SK-N-SH (cell line): ENCODE measurements around the gene SUFU. TPM values are rescaled to one million over a fixed set of nuclear protein-coding genes. Genes with fewer than 3 reads are reported as not detected.

Experiments used
- CTCF ChIA-PET: fragments of 300-600, 350-600 bp; formaldehyde crosslinking; extraction: SDS; loops from one replicate; lab custom pipeline; 2021; lab: Yijun Ruan, JAX
- POLR2A ChIA-PET: fragments of 350-600 bp; sonication (Branson Sonifier 250); formaldehyde crosslinking; extraction: SDS; loops from one replicate; lab custom pipeline; 2020; ENCODE audit warnings: antibody characterized with exemption, inconsistent platforms; lab: Yijun Ruan, JAX
- DNase-seq: peaks from one replicate; pipeline ENCODE4 v3.0.0; 2012
- H2AFZ ChIP-seq: fragments of 200-600 bp; sonication (generic); 2 replicates; pipeline ENCODE4 v1.8.1; 2016; ENCODE audit warnings: antibody characterized with exemption, mild to moderate bottlenecking, low read depth
- H3F3A ChIP-seq: fragments of 200-600 bp; sonication (generic); replicated peaks from 2 replicates; pipeline ENCODE3; 2016; ENCODE audit warnings: antibody characterized with exemption, mild to moderate bottlenecking; ENCODE audit not compliant: insufficient read depth
- H3K27ac ChIP-seq, 2 experiments: fragments of 200-500 bp in 1 of 2; fragments of 200-600 bp in 1 of 2; sonication (Bioruptor generic) in 1 of 2; sonication (generic), shearing (Covaris generic) in 1 of 2; 2 replicates each; pipeline versions ENCODE4 v1.5.1 to v1.6.1; 2014 to 2016; ENCODE audit warnings: low read depth in 2 of 2, inconsistent platforms in 1 of 2, low read length in 1 of 2, mild to moderate bottlenecking in 1 of 2, mixed read lengths in 1 of 2
- H3K27me3 ChIP-seq: fragments of 200-600 bp; sonication (generic), shearing (Covaris generic); 2 replicates; pipeline ENCODE4 v1.6.1; 2016; ENCODE audit warnings: mixed run types; ENCODE audit not compliant: insufficient read depth
- H3K36me3 ChIP-seq, 2 experiments: fragments of 200-500 bp in 1 of 2; fragments of 200-600 bp in 1 of 2; sonication (Bioruptor generic) in 1 of 2; sonication (generic) in 1 of 2; replicated peaks in 1 of 2; 2 replicates each; pipeline versions ENCODE3 to v1.5.1; 2014 to 2016; ENCODE audit warnings: low read length in 1 of 2, mild to moderate bottlenecking in 1 of 2; ENCODE audit not compliant: insufficient read depth in 2 of 2, control insufficient read depth in 1 of 2
- H3K4me1 ChIP-seq, 2 experiments: fragments of 200-500 bp in 1 of 2; fragments of 200-600 bp in 1 of 2; sonication (Bioruptor generic) in 1 of 2; sonication (generic), shearing (Covaris generic) in 1 of 2; 2 replicates each; pipeline versions ENCODE4 v1.5.1 to v1.6.1; 2014 to 2016; ENCODE audit warnings: low read depth in 1 of 2, low read length in 1 of 2, mixed run types in 1 of 2; ENCODE audit not compliant: insufficient read depth in 2 of 2, control insufficient read depth in 1 of 2
- H3K4me2 ChIP-seq: fragments of 200-600 bp; sonication (generic), shearing (Covaris generic); 2 replicates; pipeline ENCODE4 v1.6.1; 2017; ENCODE audit warnings: mixed run types
- H3K4me3 ChIP-seq, 2 experiments: fragments of 200-500 bp in 1 of 2; fragments of 200-600 bp in 1 of 2; sonication (Bioruptor generic) in 1 of 2; sonication (generic), shearing (Covaris generic) in 1 of 2; 2 replicates each; pipeline versions ENCODE4 v1.5.1 to v1.8.1; 2014 to 2016; ENCODE audit warnings: low read depth in 2 of 2, inconsistent platforms in 1 of 2, low read length in 1 of 2, mild to moderate bottlenecking in 1 of 2, mixed read lengths in 1 of 2, moderate library complexity in 1 of 2
- H3K79me2 ChIP-seq: fragments of 200-600 bp; sonication (generic); 2 replicates; pipeline ENCODE4 v1.8.1; 2017; ENCODE audit warnings: mild to moderate bottlenecking; ENCODE audit not compliant: insufficient read depth
- H3K9ac ChIP-seq: fragments of 200-600 bp; sonication (generic); 2 replicates; pipeline ENCODE4 v1.6.1; 2017; ENCODE audit warnings: mixed run types
- H3K9me2 ChIP-seq: fragments of 200-600 bp; sonication (generic); 2 replicates; pipeline ENCODE4 v1.6.1; 2017; ENCODE audit warnings: mixed run types
- H3K9me3 ChIP-seq: fragments of 200-600 bp; sonication (generic); 2 replicates; pipeline ENCODE4 v1.6.1; 2017; ENCODE audit warnings: mixed run types, mild to moderate bottlenecking, moderate library complexity
- H4K20me1 ChIP-seq: fragments of 200-600 bp; sonication (generic); 2 replicates; pipeline ENCODE4 v1.6.1; 2017; ENCODE audit warnings: mild to moderate bottlenecking, mixed run types; ENCODE audit not compliant: insufficient read depth
- CHD2 ChIP-seq: fragments of 150-350 bp; IDR thresholded peaks from 2 replicates; pipeline ENCODE4 v1.6.1; 2018; ENCODE audit warnings: low read length; ENCODE audit not compliant: partially characterized antibody
- ELF1 ChIP-seq: IDR thresholded peaks from 2 replicates; pipeline ENCODE4 v1.4.0; 2012
- EZH2phosphoT487 ChIP-seq: fragments of 200-600 bp; sonication (generic); IDR thresholded peaks from 2 replicates; pipeline ENCODE4 v1.6.1; 2017; ENCODE audit warnings: low read depth, mixed run types, mild to moderate bottlenecking, antibody characterized with exemption, moderate library complexity, borderline replicate concordance
- FOXJ3 ChIP-seq: sonication (generic); formaldehyde crosslinking; IDR thresholded peaks from 2 replicates; pipeline ENCODE4 v1.5.1; 2020; ENCODE audit warnings: mild to moderate bottlenecking, missing genetic modification reagents
- FOXM1 ChIP-seq: IDR thresholded peaks from 2 replicates; pipeline ENCODE4 v1.4.0; 2012; ENCODE audit warnings: low read depth, mild to moderate bottlenecking
- GABPA ChIP-seq: IDR thresholded peaks from 2 replicates; pipeline ENCODE4 v1.4.0; 2012; ENCODE audit warnings: low read depth, mild to moderate bottlenecking
- JUND ChIP-seq: IDR thresholded peaks from 2 replicates; pipeline ENCODE4 v1.4.0; 2012
- NFIC ChIP-seq: IDR thresholded peaks from 2 replicates; pipeline ENCODE4 v1.4.0; 2012; ENCODE audit warnings: borderline replicate concordance
- SIN3A ChIP-seq: IDR thresholded peaks from 2 replicates; pipeline ENCODE4 v1.6.1; 2012; ENCODE audit warnings: low read depth, mild to moderate bottlenecking, low read length, moderate library complexity, borderline replicate concordance
- SMC3 ChIP-seq: IDR thresholded peaks from 2 replicates; pipeline ENCODE4 v1.6.1; 2012; ENCODE audit warnings: low read depth, low read length, improper control_type of control experiment
- TAF1 ChIP-seq: IDR thresholded peaks from 2 replicates; pipeline ENCODE4 v1.6.1; 2012; ENCODE audit warnings: low read depth, mild to moderate bottlenecking, low read length, moderate library complexity, borderline replicate concordance
- TEAD4 ChIP-seq: IDR thresholded peaks from 2 replicates; pipeline ENCODE4 v1.4.0; 2012; ENCODE audit warnings: mild to moderate bottlenecking, borderline replicate concordance; ENCODE audit not compliant: insufficient read depth
- YY1 ChIP-seq: IDR thresholded peaks from 2 replicates; pipeline ENCODE4 v1.4.0; 2012; ENCODE audit warnings: low read depth, mild to moderate bottlenecking
- WGBS: methylation state at CpG from one replicate; pipeline ENCODE4 v1.1.6; 2017; ENCODE audit warnings: low lambda C conversion rate; 5-methylcytosine and 5-hydroxymethylcytosine counted together
- polyA plus RNA-seq, 3 experiments: library from polyadenylated mRNA; depleted of rRNA; stranded (reverse); fragments of >200 nt; gene quantifications; 2 replicates each; pipeline ENCODE4 v1.2.3, GENCODE V29; 2012
- TF ChIP-seq, protein P1 (sequence below): IDR thresholded peaks from 2 replicates; pipeline ENCODE4; 2012
- TF ChIP-seq, protein P2 (sequence below): IDR thresholded peaks from 2 replicates; pipeline ENCODE4 v1.6.1; 2012; ENCODE audit warnings: mild to moderate bottlenecking, low read depth, low read length, moderate library complexity
- TF ChIP-seq, protein P3 (sequence below): fragments of 200-600 bp; sonication (generic); IDR thresholded peaks from 2 replicates; pipeline ENCODE4 v1.6.1; 2017; ENCODE audit warnings: antibody characterized with exemption, mild to moderate bottlenecking, moderate library complexity

SUFU gene
- polyA plus RNA-seq, 1 of the 3 experiments (the other 2 are of a cell fraction): 5.7 TPM

DNA sequence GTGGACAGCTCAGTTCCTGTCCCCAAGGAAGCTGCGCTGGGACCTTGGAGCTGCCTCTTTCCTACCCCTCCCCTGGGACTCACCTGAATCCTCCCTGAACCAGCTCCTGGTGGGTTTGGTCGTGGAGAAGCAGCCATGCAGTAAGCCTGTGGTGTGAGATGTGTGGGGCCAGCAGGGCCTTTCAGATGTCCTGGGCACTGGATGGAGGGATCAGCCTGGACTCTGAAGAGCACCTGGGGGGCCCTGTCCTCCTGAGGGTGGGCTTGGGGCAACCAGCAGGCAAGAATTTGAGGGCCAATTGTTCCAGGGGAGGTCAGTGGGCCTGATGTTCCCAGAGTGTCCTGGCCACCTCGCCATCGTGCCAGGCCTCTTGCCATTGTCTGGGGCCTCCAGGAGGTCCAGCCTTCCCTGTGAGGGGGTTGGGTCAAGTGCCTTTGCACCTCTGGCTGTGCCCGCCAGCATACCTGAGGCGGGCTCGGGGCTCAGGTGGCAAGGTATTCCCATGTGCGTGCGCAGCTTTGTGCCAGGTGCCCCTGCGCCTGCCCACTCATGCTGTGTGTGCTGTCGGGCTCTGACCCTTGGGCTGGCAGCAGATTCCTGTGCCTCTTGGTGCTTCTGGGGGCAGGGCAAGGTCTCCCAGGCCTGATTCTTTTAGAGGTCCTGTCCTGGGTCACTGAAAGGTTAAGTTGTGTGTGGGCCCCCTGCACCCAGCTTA, 147.8 kb downstream of the SUFU start:
- H3K27ac ChIP-seq: peak overlapping the region in 1 of 2 experiments; percentile 1; a peak in 1 of 4 replicates
- DNase-seq: no peak
- no peaks in the 10 kb centered on the region for H3K27me3 ChIP-seq
- peaks cover 16 to 34% of the 10 kb centered on the region in 2 experiments for H3K36me3 ChIP-seq
- no peak overlapping the region for H3K4me2 ChIP-seq
- WGBS: 100% methylated on average over 1 of the region's 11 CpGs
- H3K4me1 ChIP-seq: peaks cover 28 to 49% of the 10 kb centered on the region in 2 experiments; a peak in 3 of 4 replicates
- peaks cover 6% of the 10 kb centered on the region for H3F3A ChIP-seq
- peaks cover 87% of the 10 kb centered on the region for H4K20me1 ChIP-seq
- no peak overlapping the region for H2AFZ ChIP-seq
- H3K9me3 ChIP-seq: no peaks in the 10 kb centered on the region
- TF ChIP-seq, protein P1, sequence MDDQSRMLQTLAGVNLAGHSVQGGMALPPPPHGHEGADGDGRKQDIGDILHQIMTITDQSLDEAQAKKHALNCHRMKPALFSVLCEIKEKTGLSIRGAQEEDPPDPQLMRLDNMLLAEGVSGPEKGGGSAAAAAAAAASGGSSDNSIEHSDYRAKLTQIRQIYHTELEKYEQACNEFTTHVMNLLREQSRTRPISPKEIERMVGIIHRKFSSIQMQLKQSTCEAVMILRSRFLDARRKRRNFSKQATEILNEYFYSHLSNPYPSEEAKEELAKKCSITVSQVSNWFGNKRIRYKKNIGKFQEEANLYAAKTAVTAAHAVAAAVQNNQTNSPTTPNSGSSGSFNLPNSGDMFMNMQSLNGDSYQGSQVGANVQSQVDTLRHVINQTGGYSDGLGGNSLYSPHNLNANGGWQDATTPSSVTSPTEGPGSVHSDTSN: no peak
- TF ChIP-seq SMC3: no peak
- no peak for TF ChIP-seq ELF1
- TF ChIP-seq TEAD4: no peak
- no peak for TF ChIP-seq JUND
- TF ChIP-seq CHD2: no peak
- TF ChIP-seq YY1: no peak
- TF ChIP-seq GABPA: no peak
- TF ChIP-seq, protein P2, sequence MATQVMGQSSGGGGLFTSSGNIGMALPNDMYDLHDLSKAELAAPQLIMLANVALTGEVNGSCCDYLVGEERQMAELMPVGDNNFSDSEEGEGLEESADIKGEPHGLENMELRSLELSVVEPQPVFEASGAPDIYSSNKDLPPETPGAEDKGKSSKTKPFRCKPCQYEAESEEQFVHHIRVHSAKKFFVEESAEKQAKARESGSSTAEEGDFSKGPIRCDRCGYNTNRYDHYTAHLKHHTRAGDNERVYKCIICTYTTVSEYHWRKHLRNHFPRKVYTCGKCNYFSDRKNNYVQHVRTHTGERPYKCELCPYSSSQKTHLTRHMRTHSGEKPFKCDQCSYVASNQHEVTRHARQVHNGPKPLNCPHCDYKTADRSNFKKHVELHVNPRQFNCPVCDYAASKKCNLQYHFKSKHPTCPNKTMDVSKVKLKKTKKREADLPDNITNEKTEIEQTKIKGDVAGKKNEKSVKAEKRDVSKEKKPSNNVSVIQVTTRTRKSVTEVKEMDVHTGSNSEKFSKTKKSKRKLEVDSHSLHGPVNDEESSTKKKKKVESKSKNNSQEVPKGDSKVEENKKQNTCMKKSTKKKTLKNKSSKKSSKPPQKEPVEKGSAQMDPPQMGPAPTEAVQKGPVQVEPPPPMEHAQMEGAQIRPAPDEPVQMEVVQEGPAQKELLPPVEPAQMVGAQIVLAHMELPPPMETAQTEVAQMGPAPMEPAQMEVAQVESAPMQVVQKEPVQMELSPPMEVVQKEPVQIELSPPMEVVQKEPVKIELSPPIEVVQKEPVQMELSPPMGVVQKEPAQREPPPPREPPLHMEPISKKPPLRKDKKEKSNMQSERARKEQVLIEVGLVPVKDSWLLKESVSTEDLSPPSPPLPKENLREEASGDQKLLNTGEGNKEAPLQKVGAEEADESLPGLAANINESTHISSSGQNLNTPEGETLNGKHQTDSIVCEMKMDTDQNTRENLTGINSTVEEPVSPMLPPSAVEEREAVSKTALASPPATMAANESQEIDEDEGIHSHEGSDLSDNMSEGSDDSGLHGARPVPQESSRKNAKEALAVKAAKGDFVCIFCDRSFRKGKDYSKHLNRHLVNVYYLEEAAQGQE: no peak
- TF ChIP-seq TAF1: no peak
- no peak for TF ChIP-seq SIN3A
- TF ChIP-seq, protein P3, sequence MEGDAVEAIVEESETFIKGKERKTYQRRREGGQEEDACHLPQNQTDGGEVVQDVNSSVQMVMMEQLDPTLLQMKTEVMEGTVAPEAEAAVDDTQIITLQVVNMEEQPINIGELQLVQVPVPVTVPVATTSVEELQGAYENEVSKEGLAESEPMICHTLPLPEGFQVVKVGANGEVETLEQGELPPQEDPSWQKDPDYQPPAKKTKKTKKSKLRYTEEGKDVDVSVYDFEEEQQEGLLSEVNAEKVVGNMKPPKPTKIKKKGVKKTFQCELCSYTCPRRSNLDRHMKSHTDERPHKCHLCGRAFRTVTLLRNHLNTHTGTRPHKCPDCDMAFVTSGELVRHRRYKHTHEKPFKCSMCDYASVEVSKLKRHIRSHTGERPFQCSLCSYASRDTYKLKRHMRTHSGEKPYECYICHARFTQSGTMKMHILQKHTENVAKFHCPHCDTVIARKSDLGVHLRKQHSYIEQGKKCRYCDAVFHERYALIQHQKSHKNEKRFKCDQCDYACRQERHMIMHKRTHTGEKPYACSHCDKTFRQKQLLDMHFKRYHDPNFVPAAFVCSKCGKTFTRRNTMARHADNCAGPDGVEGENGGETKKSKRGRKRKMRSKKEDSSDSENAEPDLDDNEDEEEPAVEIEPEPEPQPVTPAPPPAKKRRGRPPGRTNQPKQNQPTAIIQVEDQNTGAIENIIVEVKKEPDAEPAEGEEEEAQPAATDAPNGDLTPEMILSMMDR: no peak
- TF ChIP-seq FOXJ3: no peak
- TF ChIP-seq NFIC: no peak
- TF ChIP-seq FOXM1: no peak
- TF ChIP-seq EZH2phosphoT487: no peak
- no peak overlapping the region for H3K9ac ChIP-seq
- no peaks in the 10 kb centered on the region for H3K9me2 ChIP-seq
- H3K79me2 ChIP-seq: peaks cover 92% of the 10 kb centered on the region
- POLR2A ChIA-PET: interaction anchor here (1.1 kb wide), 1 partner anchor 19 kb away, joined by 3 read pairs; no protein-coding TSS in a partner anchor
- CTCF ChIA-PET: interaction anchor here (1.3 to 3.6 kb wide), 2 partner anchors 18 to 258 kb away, joined by 3 to 33 read pairs; no protein-coding TSS in a partner anchor
- H3K4me3 ChIP-seq: no peak overlapping the region
